Measurements from ENCODE around the gene GPBAR1. TPM values are rescaled to one million over a fixed set of nuclear protein-coding genes. Genes with fewer than 3 reads are reported as not detected.

Gene GPBAR1
- total RNA-seq, 1 experiment from 2014 or later, result 0.82 TPM

- Histone ChIP-seq H3K79me2 (ENCODE audit: low read length) (peaks cover 56% of the 10 kb centered on the region), H2AFZ (ENCODE audit: low read length) (no peak overlapping the region), H3K27me3 (ENCODE audit: low read length) (no peaks in the 10 kb centered on the region), H3K4me2 (ENCODE audit: low read depth, low read length, poor library complexity, severe bottlenecking) (no peak overlapping the region), H3K36me3 (ENCODE audit: insufficient read depth, low read length) (peaks cover 81% of the 10 kb centered on the region), H4K20me1 (ENCODE audit: insufficient read depth, low read depth, low read length) (peaks cover 24% of the 10 kb centered on the region), H3K4me1 (ENCODE audit: low read length) (peaks cover 22% of the 10 kb centered on the region), H3K9ac (ENCODE audit: low read length) (no peak overlapping the region), H3K9me2 (replicated peaks; ENCODE audit: insufficient read depth, low read length) (no peaks in the 10 kb centered on the region), H3K4me3 (ENCODE audit: low read length) (no peak overlapping the region), H3K9me3 (ENCODE audit: low read length) (no peaks in the 10 kb centered on the region), H3K27ac (ENCODE audit: low read length) (no peak overlapping the region)
- no peak for DNase-seq
Observed at GRCh38 chr2:218233543-218233942, 27.3 kb upstream of the GPBAR1 start.

DNA sequence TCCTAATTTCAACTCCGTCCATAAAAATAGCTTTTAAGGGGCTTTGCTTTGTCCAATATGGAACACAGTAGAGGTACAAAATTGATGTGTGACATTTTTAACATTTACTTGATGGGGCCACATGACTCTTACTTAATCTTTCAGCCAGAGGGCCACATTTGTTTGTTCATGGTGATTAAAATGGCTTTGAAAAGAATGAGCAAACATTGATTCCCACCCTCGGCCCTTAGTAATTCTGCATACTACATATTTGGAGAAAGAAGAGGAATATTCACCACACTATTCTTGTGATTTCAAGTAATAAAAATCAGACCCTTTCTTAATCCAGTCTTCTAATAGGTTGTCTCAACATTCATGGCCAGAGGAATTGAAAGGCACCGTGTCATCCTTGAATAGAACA, 26.3 kb upstream of the GPBAR1 start:
- H2AFZ ChIP-seq (ENCODE audit: low read length), result no peak overlapping the region
- no peaks in the 10 kb centered on the region for H3K9me3 ChIP-seq (ENCODE audit: low read length)
- no peak overlapping the region for H3K9ac ChIP-seq (ENCODE audit: low read length)
- H3K27me3 ChIP-seq (ENCODE audit: low read length), result no peaks in the 10 kb centered on the region
- H3K36me3 ChIP-seq (ENCODE audit: insufficient read depth, low read length), result peaks cover 81% of the 10 kb centered on the region
- no peak overlapping the region for H3K4me2 ChIP-seq (ENCODE audit: low read depth, low read length, poor library complexity, severe bottlenecking)
- no peak for DNase-seq
- 0 out of 2 replicates have a peak overlapping the region, but pooled peaks have one; percentile 11 for H3K27ac ChIP-seq (ENCODE audit: low read length)
- H3K79me2 ChIP-seq (ENCODE audit: low read length), result peaks cover 56% of the 10 kb centered on the region
- H3K4me1 ChIP-seq (ENCODE audit: low read length), result peaks cover 21% of the 10 kb centered on the region
- H3K9me2 ChIP-seq (replicated peaks; ENCODE audit: insufficient read depth, low read length), result no peaks in the 10 kb centered on the region
- H3K4me3 ChIP-seq (ENCODE audit: low read length), result no peak overlapping the region
- peaks cover 19% of the 10 kb centered on the region for H4K20me1 ChIP-seq (ENCODE audit: insufficient read depth, low read depth, low read length)

- Histone ChIP-seq H3K4me1 (ENCODE audit: low read length) (peaks cover 17% of the 10 kb centered on the region), H2AFZ (ENCODE audit: low read length) (no peak overlapping the region), H3K9me2 (replicated peaks; ENCODE audit: insufficient read depth, low read length) (no peaks in the 10 kb centered on the region), H3K27me3 (ENCODE audit: low read length) (no peaks in the 10 kb centered on the region), H4K20me1 (ENCODE audit: insufficient read depth, low read depth, low read length) (peaks cover 19% of the 10 kb centered on the region), H3K9me3 (ENCODE audit: low read length) (no peaks in the 10 kb centered on the region), H3K4me3 (ENCODE audit: low read length) (no peak overlapping the region), H3K9ac (ENCODE audit: low read length) (no peak overlapping the region), H3K4me2 (ENCODE audit: low read depth, low read length, poor library complexity, severe bottlenecking) (no peak overlapping the region), H3K79me2 (ENCODE audit: low read length) (peaks cover 52% of the 10 kb centered on the region), H3K36me3 (ENCODE audit: insufficient read depth, low read length) (peaks cover 76% of the 10 kb centered on the region), H3K27ac (ENCODE audit: low read length) (0 out of 2 replicates have a peak overlapping the region, but pooled peaks have one; percentile 11)
- no peak for DNase-seq
Observed at GRCh38 chr2:218235017-218235416, 25.8 kb upstream of the GPBAR1 start.

DNA sequence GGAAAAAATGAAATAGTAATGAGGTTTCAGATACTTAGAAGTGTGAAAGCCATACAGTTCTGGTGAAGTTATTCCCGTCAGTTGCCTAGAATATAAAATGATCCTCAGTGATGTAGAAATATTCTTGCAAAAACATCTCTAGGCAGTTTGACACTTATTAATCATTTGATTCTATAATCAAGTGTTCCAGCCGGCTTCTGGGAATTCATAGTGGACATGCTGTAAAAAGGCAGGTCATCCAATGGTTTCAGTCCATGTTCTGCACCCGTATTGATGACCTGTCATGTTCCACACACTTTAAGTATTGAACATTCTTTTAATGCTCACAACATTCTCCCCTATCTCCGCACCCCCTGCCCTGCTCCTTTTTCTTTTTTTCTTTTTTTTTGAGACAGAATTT, 24.0 kb upstream of the GPBAR1 start:
- Histone ChIP-seq H3K4me2 (ENCODE audit: low read depth, low read length, poor library complexity, severe bottlenecking) (no peak overlapping the region), H3K9ac (ENCODE audit: low read length) (no peak overlapping the region), H3K9me3 (ENCODE audit: low read length) (no peaks in the 10 kb centered on the region), H2AFZ (ENCODE audit: low read length) (no peak overlapping the region), H3K27me3 (ENCODE audit: low read length) (no peaks in the 10 kb centered on the region), H3K4me1 (ENCODE audit: low read length) (peaks cover 27% of the 10 kb centered on the region), H3K4me3 (ENCODE audit: low read length) (no peak overlapping the region), H3K27ac (ENCODE audit: low read length) (no peak overlapping the region), H3K9me2 (replicated peaks; ENCODE audit: insufficient read depth, low read length) (no peaks in the 10 kb centered on the region), H3K36me3 (ENCODE audit: insufficient read depth, low read length) (peaks cover 73% of the 10 kb centered on the region), H4K20me1 (ENCODE audit: insufficient read depth, low read depth, low read length) (peaks cover 5% of the 10 kb centered on the region; the same call in 1 of the 2 replicates), H3K79me2 (ENCODE audit: low read length) (peaks cover 38% of the 10 kb centered on the region)
- DNase-seq, result no peak

DNA sequence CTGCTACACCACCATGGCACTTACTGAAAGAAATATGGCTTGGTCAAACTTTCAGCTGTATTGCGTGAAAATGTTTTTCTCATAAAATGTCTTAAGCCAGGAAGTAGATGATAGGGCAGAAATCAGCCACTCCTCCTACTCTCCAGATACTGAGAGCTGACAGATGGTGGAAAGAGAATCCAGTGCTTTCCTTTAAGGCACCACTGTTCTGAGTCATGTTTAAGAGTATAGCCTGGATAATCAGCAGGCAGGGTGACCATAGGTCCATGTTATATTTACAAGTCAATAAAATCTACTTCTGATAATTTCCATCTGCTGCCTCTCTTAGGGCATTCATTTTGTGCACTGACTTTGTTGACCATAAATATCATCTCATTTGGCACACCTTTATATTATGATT, 21.9 kb upstream of the GPBAR1 start:
- Histone ChIP-seq H3K4me1 (ENCODE audit: low read length) (peaks cover 27% of the 10 kb centered on the region), H3K4me3 (ENCODE audit: low read length) (no peak overlapping the region), H3K9me2 (replicated peaks; ENCODE audit: insufficient read depth, low read length) (no peaks in the 10 kb centered on the region), H3K36me3 (ENCODE audit: insufficient read depth, low read length) (peaks cover 78% of the 10 kb centered on the region), H3K4me2 (ENCODE audit: low read depth, low read length, poor library complexity, severe bottlenecking) (no peak overlapping the region), H2AFZ (ENCODE audit: low read length) (no peak overlapping the region), H3K79me2 (ENCODE audit: low read length) (peaks cover 48% of the 10 kb centered on the region), H3K27ac (ENCODE audit: low read length) (no peak overlapping the region), H3K9ac (ENCODE audit: low read length) (no peak overlapping the region), H3K9me3 (ENCODE audit: low read length) (no peaks in the 10 kb centered on the region), H4K20me1 (ENCODE audit: insufficient read depth, low read depth, low read length) (peaks cover 11% of the 10 kb centered on the region), H3K27me3 (ENCODE audit: low read length) (no peaks in the 10 kb centered on the region)
- DNase-seq, result no peak

DNA sequence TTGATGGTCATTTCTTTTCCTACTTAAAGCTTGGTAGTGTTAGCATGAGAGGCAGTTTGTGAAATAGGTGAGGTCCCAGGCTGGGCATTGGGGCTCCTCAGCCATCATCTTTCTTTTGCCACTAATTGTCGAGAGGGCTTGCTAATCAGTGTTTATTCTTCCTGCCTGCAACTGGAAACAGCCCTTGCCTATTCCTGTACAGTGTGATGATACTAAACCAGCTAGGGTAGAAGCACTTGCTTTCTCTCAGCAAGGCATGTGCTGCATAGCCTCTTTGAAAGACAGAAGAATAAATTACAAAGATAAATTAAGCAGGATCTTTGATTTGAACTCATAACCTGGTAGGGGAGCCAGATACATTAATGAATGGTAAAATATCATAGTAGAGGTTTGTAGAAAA, 16.6 kb upstream of the GPBAR1 start:
- no peak overlapping the region for H3K9ac ChIP-seq (ENCODE audit: low read length)
- no peaks in the 10 kb centered on the region for H3K9me3 ChIP-seq (ENCODE audit: low read length)
- no peaks in the 10 kb centered on the region for H3K9me2 ChIP-seq (replicated peaks; ENCODE audit: insufficient read depth, low read length)
- no peak overlapping the region for H3K4me2 ChIP-seq (ENCODE audit: low read depth, low read length, poor library complexity, severe bottlenecking)
- H2AFZ ChIP-seq (ENCODE audit: low read length), result no peak overlapping the region
- no peak for DNase-seq
- peaks cover 17% of the 10 kb centered on the region for H3K4me1 ChIP-seq (ENCODE audit: low read length)
- H3K36me3 ChIP-seq (ENCODE audit: insufficient read depth, low read length), result peaks cover 63% of the 10 kb centered on the region
- H3K4me3 ChIP-seq (ENCODE audit: low read length), result no peak overlapping the region
- H3K27ac ChIP-seq (ENCODE audit: low read length), result no peak overlapping the region
- H4K20me1 ChIP-seq (ENCODE audit: insufficient read depth, low read depth, low read length), result peaks cover 6% of the 10 kb centered on the region; the same call in 1 of the 2 replicates
- peaks cover 20% of the 10 kb centered on the region for H3K79me2 ChIP-seq (ENCODE audit: low read length)
- H3K27me3 ChIP-seq (ENCODE audit: low read length), result no peaks in the 10 kb centered on the region

- no peak overlapping the region for H2AFZ ChIP-seq (ENCODE audit: low read length)
- H3K4me3 ChIP-seq (ENCODE audit: low read length), result no peak overlapping the region
- DNase-seq, result no peak
- peaks cover 15% of the 10 kb centered on the region for H3K4me1 ChIP-seq (ENCODE audit: low read length)
- H3K4me2 ChIP-seq (ENCODE audit: low read depth, low read length, poor library complexity, severe bottlenecking), result no peak overlapping the region
- H3K9me2 ChIP-seq (replicated peaks; ENCODE audit: insufficient read depth, low read length), result no peaks in the 10 kb centered on the region
- peaks cover 6% of the 10 kb centered on the region; the same call in 1 of the 2 replicates for H4K20me1 ChIP-seq (ENCODE audit: insufficient read depth, low read depth, low read length)
- H3K27ac ChIP-seq (ENCODE audit: low read length), result no peak overlapping the region
- peaks cover 66% of the 10 kb centered on the region for H3K36me3 ChIP-seq (ENCODE audit: insufficient read depth, low read length)
- H3K9ac ChIP-seq (ENCODE audit: low read length), result no peak overlapping the region
- H3K9me3 ChIP-seq (ENCODE audit: low read length), result no peaks in the 10 kb centered on the region
- H3K27me3 ChIP-seq (ENCODE audit: low read length), result no peaks in the 10 kb centered on the region
- H3K79me2 ChIP-seq (ENCODE audit: low read length), result peaks cover 18% of the 10 kb centered on the region
Observed at GRCh38 chr2:218244665-218245064, 16.1 kb upstream of the GPBAR1 start.

GRCh38 chr2:218245214-218245613, 15.6 kb upstream of the GPBAR1 start:
- no peak for DNase-seq
- H3K27ac ChIP-seq (ENCODE audit: low read length), result no peak overlapping the region
- H4K20me1 ChIP-seq (ENCODE audit: insufficient read depth, low read depth, low read length), result peaks cover 6% of the 10 kb centered on the region; the same call in 1 of the 2 replicates
- H3K4me1 ChIP-seq (ENCODE audit: low read length), result peaks cover 13% of the 10 kb centered on the region
- peaks cover 69% of the 10 kb centered on the region for H3K36me3 ChIP-seq (ENCODE audit: insufficient read depth, low read length)
- H3K9ac ChIP-seq (ENCODE audit: low read length), result no peak overlapping the region
- no peak overlapping the region for H3K4me2 ChIP-seq (ENCODE audit: low read depth, low read length, poor library complexity, severe bottlenecking)
- H3K79me2 ChIP-seq (ENCODE audit: low read length), result peaks cover 18% of the 10 kb centered on the region
- no peaks in the 10 kb centered on the region for H3K9me3 ChIP-seq (ENCODE audit: low read length)
- no peak overlapping the region for H3K4me3 ChIP-seq (ENCODE audit: low read length)
- H3K9me2 ChIP-seq (replicated peaks; ENCODE audit: insufficient read depth, low read length), result no peaks in the 10 kb centered on the region
- no peaks in the 10 kb centered on the region for H3K27me3 ChIP-seq (ENCODE audit: low read length)
- H2AFZ ChIP-seq (ENCODE audit: low read length), result no peak overlapping the region

GRCh38 chr2:218249691-218250090, 11.1 kb upstream of the GPBAR1 start:
- no peak overlapping the region for H3K4me2 ChIP-seq (ENCODE audit: low read depth, low read length, poor library complexity, severe bottlenecking)
- H3K4me3 ChIP-seq (ENCODE audit: low read length), result no peak overlapping the region
- no peaks in the 10 kb centered on the region for H3K4me1 ChIP-seq (ENCODE audit: low read length)
- no peak overlapping the region for H2AFZ ChIP-seq (ENCODE audit: low read length)
- H3K9me3 ChIP-seq (ENCODE audit: low read length), result no peaks in the 10 kb centered on the region
- no peak overlapping the region for H3K27ac ChIP-seq (ENCODE audit: low read length)
- no peaks in the 10 kb centered on the region for H3K79me2 ChIP-seq (ENCODE audit: low read length)
- H4K20me1 ChIP-seq (ENCODE audit: insufficient read depth, low read depth, low read length), result no peaks in the 10 kb centered on the region
- no peaks in the 10 kb centered on the region for H3K27me3 ChIP-seq (ENCODE audit: low read length)
- H3K9ac ChIP-seq (ENCODE audit: low read length), result no peak overlapping the region
- peaks cover 49% of the 10 kb centered on the region; the same call in 1 of the 2 replicates for H3K36me3 ChIP-seq (ENCODE audit: insufficient read depth, low read length)
- no peaks in the 10 kb centered on the region for H3K9me2 ChIP-seq (replicated peaks; ENCODE audit: insufficient read depth, low read length)
- no peak for DNase-seq
